Upper lobe of left lung (tissue), 4 donors: Measurements from ENCODE around the gene SAMD11.

Source experiments
- CTCF ChIP-seq, 6 experiments: fragments of 450-650 bp in 4 of 6; fragments of 200-600 bp in 2 of 6; sonication (generic) in 2 of 6; IDR thresholded peaks; one replicate each; pipeline ENCODE4 v1.5.1; 2016 to 2019; ENCODE audit warnings: antibody characterized with exemption in 6 of 6
- EP300 ChIP-seq, 4 donors: sonication (generic); formaldehyde crosslinking; IDR thresholded peaks; one replicate each; pipeline ENCODE4 v1.5.1; 2017; ENCODE audit warnings: antibody characterized with exemption in 4 of 4, control low read depth in 2 of 4
- POLR2A ChIP-seq, 4 donors: fragments of 450-650 bp; IDR thresholded peaks; one replicate each; pipeline ENCODE4 v1.5.1; 2016 to 2017; ENCODE audit warnings: antibody characterized with exemption in 4 of 4, mild to moderate bottlenecking in 2 of 4
- POLR2AphosphoS5 ChIP-seq, 2 donors: sonication (generic); formaldehyde crosslinking; IDR thresholded peaks; one replicate each; pipeline ENCODE4 v1.5.1; 2017; ENCODE audit warnings: antibody characterized with exemption in 2 of 2

- TF ChIP-seq CTCF (IDR thresholded peaks at IDR 0.05) (no peak), POLR2A (IDR thresholded peaks at IDR 0.05) (no peak), POLR2AphosphoS5 (IDR thresholded peaks at IDR 0.05) (no peak), EP300 (IDR thresholded peaks at IDR 0.05) (no peak)
Measured at GRCh38 chr1:888297-888696, 35.4 kb upstream of the SAMD11 start.
